Karpas-422 (cell line): ENCODE results near the gene MIER2. TPM values are rescaled to one million over a fixed set of nuclear protein-coding genes. Genes with fewer than 3 reads are reported as not detected.

Experiments used
- DNase-seq: peaks from one replicate; pipeline ENCODE4 v3.0.0-alpha.2; 2015
- H2AFZ ChIP-seq: fragments of 200-600 bp; sonication (generic); 2 replicates; pipeline ENCODE4 v1.6.1; 2014; ENCODE audit warnings: antibody characterized with exemption, low read length, mixed read lengths
- H3K27ac ChIP-seq: fragments of 200-600 bp; sonication (generic); 2 replicates; pipeline ENCODE4 v1.5.1; 2014; ENCODE audit warnings: mild to moderate bottlenecking, low read length, moderate library complexity
- H3K27me3 ChIP-seq: fragments of 200-600 bp; sonication (generic); 2 replicates; pipeline ENCODE4 v1.6.1; 2014; ENCODE audit warnings: low read length, mixed read lengths
- H3K36me3 ChIP-seq: fragments of 200-600 bp; sonication (generic); 2 replicates; pipeline ENCODE4 v1.6.1; 2014; ENCODE audit warnings: low read length, mixed read lengths; ENCODE audit not compliant: insufficient read depth
- H3K4me1 ChIP-seq: fragments of 200-600 bp; sonication (generic); 2 replicates; pipeline ENCODE4 v1.6.1; 2014; ENCODE audit warnings: mild to moderate bottlenecking, low read length, mixed read lengths
- H3K4me2 ChIP-seq: fragments of 200-600 bp; sonication (generic); 2 replicates; pipeline ENCODE4 v1.6.1; 2014; ENCODE audit warnings: low read length, low read depth, mild to moderate bottlenecking; ENCODE audit not compliant: poor library complexity, severe bottlenecking
- H3K4me3 ChIP-seq: fragments of 200-600 bp; sonication (generic); 2 replicates; pipeline ENCODE4 v1.5.1; 2014; ENCODE audit warnings: mild to moderate bottlenecking, antibody characterized with exemption, low read length, mixed read lengths
- H3K79me2 ChIP-seq: fragments of 200-600 bp; sonication (generic); 2 replicates; pipeline ENCODE4 v1.6.1; 2014; ENCODE audit warnings: mild to moderate bottlenecking, low read length, mixed read lengths
- H3K9ac ChIP-seq: fragments of 200-600 bp; sonication (generic); 2 replicates; pipeline ENCODE4 v1.6.0; 2014; ENCODE audit warnings: low read length
- H3K9me2 ChIP-seq: fragments of 200-600 bp; sonication (generic), shearing (Covaris generic); replicated peaks from 2 replicates; pipeline ENCODE4 v1.6.0; 2014; ENCODE audit warnings: mild to moderate bottlenecking, low read length, moderate library complexity; ENCODE audit not compliant: insufficient read depth
- H3K9me3 ChIP-seq: fragments of 300-700, 200-600 bp; sonication (generic); 2 replicates; pipeline ENCODE4 v1.6.1; 2014; ENCODE audit warnings: low read length, mixed read lengths
- H4K20me1 ChIP-seq: fragments of 200-600 bp; sonication (generic); 2 replicates; pipeline ENCODE4 v1.6.1; 2014; ENCODE audit warnings: mild to moderate bottlenecking, antibody characterized with exemption, low read length, low read depth; ENCODE audit not compliant: insufficient read depth
- total RNA-seq: library from RNA; depleted of rRNA; stranded (reverse); fragments of >200 nt; shearing (Covaris generic); gene quantifications from 2 replicates; pipeline ENCODE4 v1.2.3, GENCODE V29; 2014; ENCODE audit warnings: low replicate concordance

Gene MIER2
- total RNA-seq, 1 experiment from 2014 or later = 15.3 TPM

DNA sequence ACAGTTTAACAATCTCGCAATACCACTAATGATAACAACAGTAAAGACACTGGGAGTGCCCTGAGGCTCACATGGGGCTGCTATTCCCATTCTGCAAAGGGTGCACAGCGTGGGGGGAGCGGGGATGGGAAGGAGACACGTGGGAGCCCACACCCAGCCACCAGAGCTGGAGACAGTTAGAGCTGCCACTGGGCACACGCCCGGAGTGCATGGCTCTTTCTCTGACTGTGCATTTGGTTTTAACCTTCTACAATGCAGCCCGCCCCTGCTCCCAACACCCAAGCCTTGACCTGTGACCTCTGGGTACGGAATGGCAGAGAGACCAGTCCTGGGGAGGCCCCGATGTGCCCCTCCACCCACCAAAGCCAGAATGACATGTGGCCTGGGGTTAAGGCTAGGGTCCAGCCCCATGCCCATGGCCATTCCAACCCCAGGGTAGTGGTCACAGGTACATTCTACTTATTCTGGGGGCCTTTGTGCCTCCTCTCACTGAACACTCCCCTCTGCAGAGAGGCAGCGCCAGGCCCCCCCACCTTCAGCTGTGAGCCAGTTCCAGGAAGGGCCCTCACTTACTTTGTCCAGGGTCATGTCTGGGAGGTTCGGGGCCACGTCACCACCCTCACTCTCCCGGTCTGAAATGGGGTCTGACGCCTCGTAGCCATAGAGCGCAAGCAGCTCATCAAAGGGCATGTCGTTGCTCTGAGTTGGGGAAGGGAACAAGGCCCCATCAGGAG, 17.1 kb downstream of the MIER2 start:
- no peak overlapping the region for H3K9ac ChIP-seq
- no peak overlapping the region for H3K4me3 ChIP-seq
- no peak overlapping the region for H2AFZ ChIP-seq
- H3K36me3 ChIP-seq = peaks cover 73% of the 10 kb centered on the region
- no peak overlapping the region for H3K4me2 ChIP-seq
- H3K27me3 ChIP-seq = no peaks in the 10 kb centered on the region
- H3K79me2 ChIP-seq = peaks cover 32% of the 10 kb centered on the region
- no peak overlapping the region for H3K27ac ChIP-seq
- no peak for DNase-seq
- no peaks in the 10 kb centered on the region for H4K20me1 ChIP-seq
- no peaks in the 10 kb centered on the region for H3K9me2 ChIP-seq
- H3K9me3 ChIP-seq = peaks cover 26% of the 10 kb centered on the region
- no peaks in the 10 kb centered on the region for H3K4me1 ChIP-seq

DNA sequence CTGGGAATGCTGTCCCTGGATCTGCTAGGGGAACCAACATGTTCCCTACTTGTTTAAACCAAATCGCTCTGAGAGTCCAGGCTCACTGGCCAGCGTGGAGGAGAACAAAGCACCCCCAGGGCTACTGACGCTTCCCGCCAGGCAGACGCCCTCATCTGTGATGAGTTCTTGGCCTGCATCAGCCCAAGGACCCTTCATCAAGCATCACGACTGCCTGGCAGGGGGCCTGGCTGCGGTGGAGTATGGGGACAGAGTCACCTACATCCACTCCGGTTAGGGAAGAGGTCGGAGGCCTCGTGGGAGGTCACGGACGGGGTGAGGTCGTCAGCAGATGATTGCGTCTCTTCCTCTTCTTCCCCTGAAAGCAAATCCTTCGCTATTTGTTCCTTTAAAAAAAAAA, 17.7 kb downstream of the MIER2 start:
- Histone ChIP-seq H3K27ac (no peak overlapping the region), H3K9ac (no peak overlapping the region), H4K20me1 (no peaks in the 10 kb centered on the region), H3K79me2 (peaks cover 36% of the 10 kb centered on the region), H3K4me3 (no peak overlapping the region), H3K4me2 (no peak overlapping the region), H2AFZ (no peak overlapping the region), H3K27me3 (no peaks in the 10 kb centered on the region), H3K36me3 (peaks cover 77% of the 10 kb centered on the region), H3K4me1 (no peaks in the 10 kb centered on the region), H3K9me3 (peaks cover 26% of the 10 kb centered on the region), H3K9me2 (no peaks in the 10 kb centered on the region)
- DNase-seq = no peak

GRCh38 chr19:325937-326565, 18.5 kb downstream of the MIER2 start:
- no peaks in the 10 kb centered on the region for H4K20me1 ChIP-seq
- H3K9me2 ChIP-seq = no peaks in the 10 kb centered on the region
- H3K27me3 ChIP-seq = no peaks in the 10 kb centered on the region
- no peak overlapping the region for H3K4me3 ChIP-seq
- H3K9ac ChIP-seq = no peak overlapping the region
- no peak overlapping the region for H2AFZ ChIP-seq
- no peaks in the 10 kb centered on the region for H3K4me1 ChIP-seq
- DNase-seq = no peak
- H3K36me3 ChIP-seq = peaks cover 72% of the 10 kb centered on the region
- H3K27ac ChIP-seq = no peak overlapping the region
- peaks cover 33% of the 10 kb centered on the region for H3K79me2 ChIP-seq
- no peak overlapping the region for H3K4me2 ChIP-seq
- H3K9me3 ChIP-seq = peaks cover 22% of the 10 kb centered on the region

GRCh38 chr19:325173-325936, 19.2 kb downstream of the MIER2 start:
- Histone ChIP-seq H3K4me2 (no peak overlapping the region), H3K27me3 (no peaks in the 10 kb centered on the region), H4K20me1 (no peaks in the 10 kb centered on the region), H3K9me2 (no peaks in the 10 kb centered on the region), H2AFZ (no peak overlapping the region), H3K79me2 (peaks cover 33% of the 10 kb centered on the region), H3K4me3 (no peak overlapping the region), H3K27ac (no peak overlapping the region), H3K9ac (no peak overlapping the region), H3K4me1 (no peaks in the 10 kb centered on the region), H3K9me3 (peaks cover 17% of the 10 kb centered on the region), H3K36me3 (peaks cover 69% of the 10 kb centered on the region)
- DNase-seq = no peak

GRCh38 chr19:324716-325115, 19.9 kb downstream of the MIER2 start:
- no peaks in the 10 kb centered on the region for H3K27me3 ChIP-seq
- no peaks in the 10 kb centered on the region for H3K9me2 ChIP-seq
- no peaks in the 10 kb centered on the region for H3K4me1 ChIP-seq
- no peak overlapping the region for H3K4me2 ChIP-seq
- H3K9me3 ChIP-seq = peaks cover 17% of the 10 kb centered on the region
- no peak overlapping the region for H3K9ac ChIP-seq
- no peak overlapping the region for H3K4me3 ChIP-seq
- H3K27ac ChIP-seq = no peak overlapping the region
- no peak overlapping the region for H2AFZ ChIP-seq
- H4K20me1 ChIP-seq = no peaks in the 10 kb centered on the region
- peaks cover 31% of the 10 kb centered on the region for H3K79me2 ChIP-seq
- H3K36me3 ChIP-seq = peaks cover 63% of the 10 kb centered on the region
- no peak for DNase-seq

- peaks cover 34% of the 10 kb centered on the region for H3K79me2 ChIP-seq
- peaks cover under 1% of the 10 kb centered on the region; the same call in 1 of the 2 replicates for H3K9me3 ChIP-seq
- peaks cover 50% of the 10 kb centered on the region for H3K36me3 ChIP-seq
- H3K9me2 ChIP-seq = no peaks in the 10 kb centered on the region
- no peak overlapping the region for H3K4me3 ChIP-seq
- H4K20me1 ChIP-seq = no peaks in the 10 kb centered on the region
- H3K4me1 ChIP-seq = no peaks in the 10 kb centered on the region
- H2AFZ ChIP-seq = no peak overlapping the region
- DNase-seq = no peak
- no peak overlapping the region for H3K27ac ChIP-seq
- H3K4me2 ChIP-seq = no peak overlapping the region
- no peaks in the 10 kb centered on the region for H3K27me3 ChIP-seq
- no peak overlapping the region for H3K9ac ChIP-seq
These were observed 22.0 kb downstream of the MIER2 start for GRCh38 chr19:322616-323015.

DNA sequence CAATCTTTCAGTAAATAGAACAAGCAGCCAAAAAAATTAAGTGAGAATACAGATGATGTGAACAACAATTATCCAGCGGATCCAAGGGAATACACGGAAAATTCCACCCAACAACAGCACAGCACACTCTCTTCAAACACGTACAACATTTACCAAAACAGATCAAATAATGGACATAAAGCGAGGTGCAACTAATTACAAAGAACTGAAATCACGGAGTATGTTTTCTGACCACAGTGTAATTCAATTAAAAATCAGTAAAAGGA, 26.2 kb downstream of the MIER2 start:
- Histone ChIP-seq H4K20me1 (no peaks in the 10 kb centered on the region), H3K27ac (no peak overlapping the region), H3K4me1 (no peaks in the 10 kb centered on the region), H3K4me2 (no peak overlapping the region), H3K9ac (no peak overlapping the region), H2AFZ (no peak overlapping the region), H3K79me2 (peaks cover 30% of the 10 kb centered on the region), H3K27me3 (no peaks in the 10 kb centered on the region), H3K4me3 (no peak overlapping the region), H3K9me3 (no peaks in the 10 kb centered on the region), H3K9me2 (no peaks in the 10 kb centered on the region), H3K36me3 (peaks cover 23% of the 10 kb centered on the region)
- DNase-seq = no peak

DNA sequence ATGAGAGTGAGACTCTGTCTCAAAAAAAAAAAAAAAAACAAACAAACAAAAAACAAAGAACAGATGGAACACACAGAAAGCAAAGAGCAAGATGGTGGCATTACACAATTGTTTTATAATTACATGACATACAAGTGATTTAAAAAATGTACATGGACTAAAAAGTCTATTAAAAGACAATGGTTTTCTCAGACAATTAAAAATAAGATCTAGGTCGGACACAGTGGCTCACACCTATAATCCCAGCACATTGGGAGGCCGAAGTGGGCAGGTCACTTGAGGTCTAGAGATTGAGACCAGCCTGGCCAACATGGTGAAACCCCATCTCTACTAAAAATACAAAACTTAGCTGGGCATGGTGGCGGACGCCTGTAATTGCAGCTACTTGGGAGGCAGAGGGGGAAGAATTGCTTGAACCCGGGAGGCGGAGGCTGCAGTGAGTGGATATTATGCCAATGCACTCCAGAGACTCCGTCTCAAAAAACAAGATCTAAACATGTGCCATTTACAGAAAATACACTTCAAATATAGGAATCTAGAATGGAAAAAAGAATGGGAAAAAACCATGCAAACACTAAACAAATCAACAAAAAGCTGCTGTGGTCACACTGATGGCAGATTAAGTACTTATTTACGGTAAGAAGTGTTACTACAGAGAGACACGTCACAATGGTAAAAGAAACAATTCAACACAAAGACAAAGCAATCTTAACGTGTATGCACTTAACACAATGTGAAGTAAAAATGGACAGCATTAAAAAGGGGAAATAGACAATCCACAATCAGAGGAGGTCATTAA, 26.7 kb downstream of the MIER2 start:
- peaks cover 27% of the 10 kb centered on the region for H3K79me2 ChIP-seq
- no peaks in the 10 kb centered on the region for H3K9me2 ChIP-seq
- H3K9me3 ChIP-seq = no peaks in the 10 kb centered on the region
- H2AFZ ChIP-seq = no peak overlapping the region
- H3K36me3 ChIP-seq = peaks cover 20% of the 10 kb centered on the region; the same call in 1 of the 2 replicates
- no peaks in the 10 kb centered on the region for H3K27me3 ChIP-seq
- DNase-seq = no peak
- no peak overlapping the region for H3K9ac ChIP-seq
- no peaks in the 10 kb centered on the region for H3K4me1 ChIP-seq
- H3K4me3 ChIP-seq = no peak overlapping the region
- H3K27ac ChIP-seq = no peak overlapping the region
- no peaks in the 10 kb centered on the region for H4K20me1 ChIP-seq
- H3K4me2 ChIP-seq = no peak overlapping the region
